HepG2 (cell line): ENCODE measurements around the gene HS3ST3B1. TPM values are rescaled to one million over a fixed set of nuclear protein-coding genes. Genes with fewer than 3 reads are reported as not detected.
A peak's percentile ranks its signal among the peaks of the same experiment; 100 is the strongest.

ENCODE experiments used
- ARNTL ChIP-seq: sonication (generic); formaldehyde crosslinking; IDR thresholded peaks from 2 replicates; pipeline ENCODE4 v1.4.0; 2020; ENCODE audit warnings: mild to moderate bottlenecking, missing genetic modification reagents
- BHLHE40 ChIP-seq: IDR thresholded peaks from 2 replicates; pipeline ENCODE4 v1.6.1; 2011; ENCODE audit warnings: low read length, improper control_type of control experiment
- CEBPB ChIP-seq: IDR thresholded peaks from 2 replicates; pipeline ENCODE4 v1.6.1; 2011; ENCODE audit warnings: low read depth, low read length, improper control_type of control experiment, borderline replicate concordance
- FIP1L1 ChIP-seq: fragments of 200-400 bp; formaldehyde crosslinking; IDR thresholded peaks from 2 replicates; pipeline ENCODE4 v1.6.1; 2018; ENCODE audit warnings: low read depth, mild to moderate bottlenecking, low read length, moderate library complexity, borderline replicate concordance; ENCODE audit not compliant: insufficient read depth
- GABPB1 ChIP-seq: IDR thresholded peaks from 2 replicates; pipeline ENCODE4 v1.6.1; 2016; ENCODE audit warnings: mild to moderate bottlenecking, missing genetic modification reagents, moderate library complexity, missing compliant biosample characterization
- HMGXB3 ChIP-seq: sonication (generic); formaldehyde crosslinking; IDR thresholded peaks from 2 replicates; pipeline ENCODE4 v1.4.0; 2020; ENCODE audit warnings: missing genetic modification reagents, borderline replicate concordance
- KAT8 ChIP-seq: IDR thresholded peaks from 2 replicates; pipeline ENCODE4 v1.6.1; 2016; ENCODE audit warnings: missing genetic modification reagents, missing compliant biosample characterization
- MED13 ChIP-seq: sonication (generic); formaldehyde crosslinking; IDR thresholded peaks from 2 replicates; pipeline ENCODE4 v1.5.0; 2020; ENCODE audit warnings: missing genetic modification reagents
- MXI1 ChIP-seq: IDR thresholded peaks from 3 replicates; pipeline ENCODE4 v1.6.1; 2012; ENCODE audit warnings: low read depth, low read length, inconsistent platforms, borderline replicate concordance
- NFRKB ChIP-seq: fragments of 450-650 bp; IDR thresholded peaks from 2 replicates; pipeline ENCODE4 v1.6.1; 2017
- PHF8 ChIP-seq: sonication (generic); formaldehyde crosslinking; IDR thresholded peaks from 2 replicates; pipeline ENCODE4 v1.5.0; 2020; ENCODE audit warnings: missing genetic modification reagents
- RBFOX2 ChIP-seq: fragments of 200-400 bp; formaldehyde crosslinking; IDR thresholded peaks from 2 replicates; pipeline ENCODE4 v1.6.1; 2017; ENCODE audit warnings: low read depth, mild to moderate bottlenecking, low read length
- SAFB2 ChIP-seq: sonication (generic); formaldehyde crosslinking; IDR thresholded peaks from 2 replicates; pipeline ENCODE4 v1.5.1; 2020; ENCODE audit warnings: missing genetic modification reagents, low read depth, mild to moderate bottlenecking, borderline replicate concordance
- ZBTB49 ChIP-seq: sonication (generic); formaldehyde crosslinking; IDR thresholded peaks from 2 replicates; pipeline ENCODE4 v1.4.0; 2020; ENCODE audit warnings: missing genetic modification reagents, borderline replicate concordance
- ZFX ChIP-seq: sonication (generic); formaldehyde crosslinking; IDR thresholded peaks from 2 replicates; pipeline ENCODE4 v1.4.0; 2020; ENCODE audit warnings: mild to moderate bottlenecking, low read depth, missing genetic modification reagents, moderate library complexity
- ZNF496 ChIP-seq: sonication (generic); formaldehyde crosslinking; IDR thresholded peaks from 2 replicates; pipeline ENCODE4 v1.8.1; 2023; ENCODE audit warnings: mild to moderate bottlenecking, moderate library complexity, missing genetic modification reagents; ENCODE audit not compliant: insufficient replicate concordance
- ZSCAN22 ChIP-seq: sonication (generic); formaldehyde crosslinking; IDR thresholded peaks from 2 replicates; pipeline ENCODE4 v1.4.0; 2020; ENCODE audit warnings: mild to moderate bottlenecking, missing genetic modification reagents
- polyA plus RNA-seq, 8 experiments: library from polyadenylated mRNA; depleted of rRNA in 3 of 8; stranded (reverse) in 7 of 8; unstranded in 1 of 8; fragments of >200 nt; fragmentation: Illumina TruSeq in 4 of 8; extraction: Trizol in 4 of 8; gene quantifications; 2 replicates each; pipeline versions ENCODE4 v1.2.1 to v1.2.3, GENCODE V29; 2011 to 2016; ENCODE audit warnings: low read depth in 4 of 8, missing spikeins in 1 of 8, mixed read lengths in 1 of 8; ENCODE audit not compliant: insufficient read depth in 1 of 8
- total RNA-seq, 5 experiments: library from RNA; depleted of rRNA; stranded (reverse); fragments of >200 nt; fragmentation: Illumina TruSeq; extraction: Trizol; gene quantifications; 2 replicates each; pipeline ENCODE4 v1.2.3, GENCODE V29; 2016; ENCODE audit warnings: low read depth in 1 of 5
- TF ChIP-seq, protein P1 (sequence below): sonication (generic); formaldehyde crosslinking; IDR thresholded peaks from 2 replicates; pipeline ENCODE4 v1.4.0; 2020; ENCODE audit warnings: missing genetic modification reagents
- TF ChIP-seq, protein P2 (sequence below): IDR thresholded peaks from 2 replicates; pipeline ENCODE4 v1.6.1; 2012; ENCODE audit warnings: inconsistent platforms
- TF ChIP-seq, protein P3 (sequence below): sonication (generic); formaldehyde crosslinking; IDR thresholded peaks from 2 replicates; pipeline ENCODE4 v1.5.1; 2020; ENCODE audit warnings: mild to moderate bottlenecking, moderate library complexity, missing genetic modification reagents

The HS3ST3B1 gene
- total and polyA plus RNA-seq, 2 of the 13 experiments (the other 11 are each of a cell fraction or from before 2014, with no cell fraction given), result 15.7 to 39.5 TPM

- TF ChIP-seq SAFB2 (no peak), PHF8 (CRISPR knock-in tag) (peak; percentile 76), ZNF496 (no peak), BHLHE40 (no peak), MED13 (CRISPR knock-in tag) (peak; percentile 88), ARNTL (peak; percentile 70), NFRKB (no peak), ZSCAN22 (no peak), ZBTB49 (CRISPR knock-in tag) (no peak), KAT8 (CRISPR knock-in tag) (peak; percentile 56; the same call in 1 of the 2 replicates), MXI1 (peak; percentile 93; the same call in 2 of the 3 replicates), FIP1L1 (no peak), RBFOX2 (peak; percentile 91), GABPB1 (CRISPR knock-in tag) (peak; percentile 84), ZFX (CRISPR knock-in tag) (no peak), HMGXB3 (CRISPR knock-in tag) (no peak), CEBPB (no peak)
- TF ChIP-seq, protein P1, sequence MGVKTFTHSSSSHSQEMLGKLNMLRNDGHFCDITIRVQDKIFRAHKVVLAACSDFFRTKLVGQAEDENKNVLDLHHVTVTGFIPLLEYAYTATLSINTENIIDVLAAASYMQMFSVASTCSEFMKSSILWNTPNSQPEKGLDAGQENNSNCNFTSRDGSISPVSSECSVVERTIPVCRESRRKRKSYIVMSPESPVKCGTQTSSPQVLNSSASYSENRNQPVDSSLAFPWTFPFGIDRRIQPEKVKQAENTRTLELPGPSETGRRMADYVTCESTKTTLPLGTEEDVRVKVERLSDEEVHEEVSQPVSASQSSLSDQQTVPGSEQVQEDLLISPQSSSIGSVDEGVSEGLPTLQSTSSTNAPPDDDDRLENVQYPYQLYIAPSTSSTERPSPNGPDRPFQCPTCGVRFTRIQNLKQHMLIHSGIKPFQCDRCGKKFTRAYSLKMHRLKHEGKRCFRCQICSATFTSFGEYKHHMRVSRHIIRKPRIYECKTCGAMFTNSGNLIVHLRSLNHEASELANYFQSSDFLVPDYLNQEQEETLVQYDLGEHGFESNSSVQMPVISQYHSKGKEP, result no peak
- TF ChIP-seq, protein P2, sequence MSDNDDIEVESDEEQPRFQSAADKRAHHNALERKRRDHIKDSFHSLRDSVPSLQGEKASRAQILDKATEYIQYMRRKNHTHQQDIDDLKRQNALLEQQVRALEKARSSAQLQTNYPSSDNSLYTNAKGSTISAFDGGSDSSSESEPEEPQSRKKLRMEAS, result peak; percentile 69
- TF ChIP-seq, protein P3, sequence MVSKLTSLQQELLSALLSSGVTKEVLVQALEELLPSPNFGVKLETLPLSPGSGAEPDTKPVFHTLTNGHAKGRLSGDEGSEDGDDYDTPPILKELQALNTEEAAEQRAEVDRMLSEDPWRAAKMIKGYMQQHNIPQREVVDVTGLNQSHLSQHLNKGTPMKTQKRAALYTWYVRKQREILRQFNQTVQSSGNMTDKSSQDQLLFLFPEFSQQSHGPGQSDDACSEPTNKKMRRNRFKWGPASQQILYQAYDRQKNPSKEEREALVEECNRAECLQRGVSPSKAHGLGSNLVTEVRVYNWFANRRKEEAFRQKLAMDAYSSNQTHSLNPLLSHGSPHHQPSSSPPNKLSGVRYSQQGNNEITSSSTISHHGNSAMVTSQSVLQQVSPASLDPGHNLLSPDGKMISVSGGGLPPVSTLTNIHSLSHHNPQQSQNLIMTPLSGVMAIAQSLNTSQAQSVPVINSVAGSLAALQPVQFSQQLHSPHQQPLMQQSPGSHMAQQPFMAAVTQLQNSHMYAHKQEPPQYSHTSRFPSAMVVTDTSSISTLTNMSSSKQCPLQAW (CRISPR knock-in tag), result peak; percentile 42; the same call in 1 of the 2 replicates
Measured at GRCh38 chr17:14300575-14301278, at the start of gene HS3ST3B1 (continued).
